KMS-11 (cell line): Measurements from ENCODE around the gene VAV3.

Source experiments
- H2AFZ ChIP-seq: fragments of 200-600 bp; sonication (generic); 2 replicates; pipeline ENCODE4 v1.6.1; 2016; ENCODE audit warnings: antibody characterized with exemption, mixed run types, low read depth
- H3K27ac ChIP-seq: fragments of 200-600 bp; sonication (generic); 2 replicates; pipeline ENCODE4 v1.6.1; 2016; ENCODE audit warnings: mild to moderate bottlenecking, mixed run types
- H3K27me3 ChIP-seq: fragments of 200-600 bp; sonication (generic); 2 replicates; pipeline ENCODE4 v1.6.1; 2017; ENCODE audit warnings: mild to moderate bottlenecking, low read depth, mixed run types, moderate library complexity; ENCODE audit not compliant: insufficient read depth
- H3K36me3 ChIP-seq: fragments of 200-600 bp; sonication (generic); 2 replicates; pipeline ENCODE4 v1.6.1; 2017; ENCODE audit warnings: mild to moderate bottlenecking, mixed run types; ENCODE audit not compliant: insufficient read depth
- H3K4me1 ChIP-seq: fragments of 200-600 bp; sonication (generic); 2 replicates; pipeline ENCODE4 v1.6.1; 2016; ENCODE audit warnings: mild to moderate bottlenecking, low read depth, mixed run types; ENCODE audit not compliant: poor library complexity, severe bottlenecking
- H3K4me2 ChIP-seq: fragments of 200-600 bp; sonication (generic); 2 replicates; pipeline ENCODE4 v1.7.0; 2016; ENCODE audit warnings: mild to moderate bottlenecking, mixed run types
- H3K4me3 ChIP-seq: fragments of 200-600 bp; sonication (generic); IDR thresholded peaks from 2 replicates; pipeline ENCODE4 v1.6.1; 2017; ENCODE audit warnings: low read depth, low read length, mixed read lengths; ENCODE audit not compliant: insufficient read depth
- H3K79me2 ChIP-seq: fragments of 200-600 bp; sonication (generic); 2 replicates; pipeline ENCODE4 v1.6.1; 2016; ENCODE audit warnings: low read depth, mixed run types; ENCODE audit not compliant: insufficient read depth
- H3K9ac ChIP-seq: fragments of 200-600 bp; sonication (generic); 2 replicates; pipeline ENCODE4 v1.6.1; 2016; ENCODE audit warnings: mild to moderate bottlenecking, mixed run types
- H4K20me1 ChIP-seq: fragments of 200-600 bp; sonication (generic); 2 replicates; pipeline ENCODE4 v1.6.1; 2016; ENCODE audit warnings: mild to moderate bottlenecking, mixed run types; ENCODE audit not compliant: insufficient read depth
- TF ChIP-seq, protein P1 (sequence below): fragments of 200-600 bp; sonication (generic); conservative IDR thresholded peaks from 2 replicates; pipeline ENCODE4 v1.6.1; 2017; ENCODE audit warnings: low read depth, mild to moderate bottlenecking, antibody characterized with exemption, low read length, moderate library complexity, mixed read lengths

Gene VAV3

DNA sequence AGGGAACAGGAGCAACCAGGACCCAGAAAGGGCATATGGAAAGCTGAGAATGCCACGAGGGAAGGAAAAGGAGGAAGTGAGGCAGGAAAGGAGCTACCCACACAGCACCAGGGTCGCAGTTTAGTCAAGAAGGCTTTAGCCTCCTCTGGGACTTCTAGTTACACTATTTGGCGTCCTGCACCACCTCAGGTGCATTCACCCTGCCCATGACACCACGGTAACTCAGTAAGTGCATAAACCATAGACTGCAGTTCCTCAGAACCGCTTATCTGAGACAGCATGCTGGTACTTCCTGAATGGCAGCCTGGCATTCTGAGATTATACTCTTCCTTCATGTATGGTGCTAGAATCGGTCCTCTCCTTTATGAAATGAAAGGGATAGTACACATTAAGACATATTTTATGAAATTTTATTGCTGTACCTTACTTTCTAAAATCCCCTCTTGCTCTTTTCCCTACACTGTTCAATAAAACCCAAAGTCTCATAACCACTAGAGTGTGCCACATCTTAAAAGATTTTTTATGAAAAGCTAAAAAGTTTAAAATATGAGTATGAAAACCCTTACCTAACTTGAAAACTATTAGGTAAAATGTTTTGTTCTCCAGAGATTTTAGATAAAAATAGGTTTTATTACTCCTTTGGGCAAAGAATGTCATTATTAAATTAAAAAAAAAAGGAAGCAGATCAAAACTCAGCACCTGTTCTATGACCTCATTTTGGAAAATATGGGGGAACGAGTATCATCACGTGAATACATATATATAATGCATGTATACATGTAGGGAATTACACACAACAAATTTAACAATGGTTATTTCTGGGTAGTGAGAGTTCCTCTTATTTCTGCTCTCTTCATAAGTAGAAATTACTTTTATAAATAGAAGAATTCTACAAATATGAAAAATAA lies 67.3 kb downstream of the VAV3 start:
- H3K4me2 ChIP-seq, result no peak overlapping the region

DNA sequence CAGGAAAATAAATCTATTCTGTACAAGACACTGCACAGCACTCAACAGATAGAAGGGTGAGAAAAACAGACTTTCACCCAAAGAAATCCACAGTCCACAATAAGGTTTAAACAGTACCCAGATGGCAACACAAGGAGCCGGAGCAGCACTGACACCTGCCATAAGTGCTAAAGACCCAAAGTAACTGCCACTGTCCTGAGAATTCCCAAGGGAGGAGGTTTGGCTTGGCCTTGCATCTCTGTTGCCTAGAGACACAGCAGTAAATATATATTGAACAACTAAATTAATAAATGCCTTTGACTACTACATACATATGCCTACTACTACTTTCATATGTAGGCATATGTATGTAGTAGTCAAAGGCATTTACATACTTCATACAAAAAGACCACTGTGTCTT lies 68.0 kb downstream of the VAV3 start:
- Histone ChIP-seq H4K20me1 (no peaks in the 10 kb centered on the region), H3K9ac (no peak overlapping the region), H2AFZ (no peak overlapping the region), H3K4me1 (no peaks in the 10 kb centered on the region), H3K27ac (no peak overlapping the region), H3K27me3 (no peaks in the 10 kb centered on the region), H3K36me3 (no peaks in the 10 kb centered on the region), H3K4me3 (no peak overlapping the region), H3K79me2 (no peaks in the 10 kb centered on the region), H3K4me2 (no peak overlapping the region)
- TF ChIP-seq, protein P1, sequence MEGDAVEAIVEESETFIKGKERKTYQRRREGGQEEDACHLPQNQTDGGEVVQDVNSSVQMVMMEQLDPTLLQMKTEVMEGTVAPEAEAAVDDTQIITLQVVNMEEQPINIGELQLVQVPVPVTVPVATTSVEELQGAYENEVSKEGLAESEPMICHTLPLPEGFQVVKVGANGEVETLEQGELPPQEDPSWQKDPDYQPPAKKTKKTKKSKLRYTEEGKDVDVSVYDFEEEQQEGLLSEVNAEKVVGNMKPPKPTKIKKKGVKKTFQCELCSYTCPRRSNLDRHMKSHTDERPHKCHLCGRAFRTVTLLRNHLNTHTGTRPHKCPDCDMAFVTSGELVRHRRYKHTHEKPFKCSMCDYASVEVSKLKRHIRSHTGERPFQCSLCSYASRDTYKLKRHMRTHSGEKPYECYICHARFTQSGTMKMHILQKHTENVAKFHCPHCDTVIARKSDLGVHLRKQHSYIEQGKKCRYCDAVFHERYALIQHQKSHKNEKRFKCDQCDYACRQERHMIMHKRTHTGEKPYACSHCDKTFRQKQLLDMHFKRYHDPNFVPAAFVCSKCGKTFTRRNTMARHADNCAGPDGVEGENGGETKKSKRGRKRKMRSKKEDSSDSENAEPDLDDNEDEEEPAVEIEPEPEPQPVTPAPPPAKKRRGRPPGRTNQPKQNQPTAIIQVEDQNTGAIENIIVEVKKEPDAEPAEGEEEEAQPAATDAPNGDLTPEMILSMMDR, result no peak

More for the DNA sequence above, 67.3 kb downstream of the VAV3 start:
- H3K79me2 ChIP-seq, result no peaks in the 10 kb centered on the region
- no peaks in the 10 kb centered on the region for H3K27me3 ChIP-seq
- no peak overlapping the region for H3K9ac ChIP-seq
- H3K4me1 ChIP-seq, result no peaks in the 10 kb centered on the region
- H4K20me1 ChIP-seq, result no peaks in the 10 kb centered on the region
- TF ChIP-seq, protein P1, result no peak
- no peak overlapping the region for H3K27ac ChIP-seq
- no peak overlapping the region for H3K4me3 ChIP-seq
- no peaks in the 10 kb centered on the region for H3K36me3 ChIP-seq
- H2AFZ ChIP-seq, result no peak overlapping the region

DNA sequence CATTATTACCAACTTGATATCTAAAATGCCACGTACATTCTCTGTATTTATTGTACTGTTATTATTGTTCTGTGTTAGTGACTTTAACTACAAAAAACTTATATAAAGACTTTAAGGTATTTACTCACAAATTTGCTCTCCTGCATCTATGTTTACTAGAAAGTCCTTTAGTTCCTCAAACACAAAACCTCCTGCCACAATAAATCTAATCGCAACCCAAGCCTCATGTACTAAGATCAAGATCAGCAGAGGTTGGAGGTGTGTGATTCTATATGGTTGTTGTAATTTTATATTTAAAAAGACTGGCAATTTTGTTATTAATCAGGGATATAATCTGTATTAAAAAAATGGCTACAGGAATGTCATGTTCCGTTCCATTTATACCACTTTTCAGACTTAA lies 68.6 kb downstream of the VAV3 start:
- no peaks in the 10 kb centered on the region for H3K4me1 ChIP-seq
- H3K36me3 ChIP-seq, result no peaks in the 10 kb centered on the region
- TF ChIP-seq, protein P1, result no peak
- H3K27ac ChIP-seq, result no peak overlapping the region
- no peak overlapping the region for H2AFZ ChIP-seq
- no peak overlapping the region for H3K4me3 ChIP-seq
- H4K20me1 ChIP-seq, result no peaks in the 10 kb centered on the region
- no peak overlapping the region for H3K4me2 ChIP-seq
- H3K9ac ChIP-seq, result no peak overlapping the region
- no peaks in the 10 kb centered on the region for H3K79me2 ChIP-seq
- H3K27me3 ChIP-seq, result no peaks in the 10 kb centered on the region

DNA sequence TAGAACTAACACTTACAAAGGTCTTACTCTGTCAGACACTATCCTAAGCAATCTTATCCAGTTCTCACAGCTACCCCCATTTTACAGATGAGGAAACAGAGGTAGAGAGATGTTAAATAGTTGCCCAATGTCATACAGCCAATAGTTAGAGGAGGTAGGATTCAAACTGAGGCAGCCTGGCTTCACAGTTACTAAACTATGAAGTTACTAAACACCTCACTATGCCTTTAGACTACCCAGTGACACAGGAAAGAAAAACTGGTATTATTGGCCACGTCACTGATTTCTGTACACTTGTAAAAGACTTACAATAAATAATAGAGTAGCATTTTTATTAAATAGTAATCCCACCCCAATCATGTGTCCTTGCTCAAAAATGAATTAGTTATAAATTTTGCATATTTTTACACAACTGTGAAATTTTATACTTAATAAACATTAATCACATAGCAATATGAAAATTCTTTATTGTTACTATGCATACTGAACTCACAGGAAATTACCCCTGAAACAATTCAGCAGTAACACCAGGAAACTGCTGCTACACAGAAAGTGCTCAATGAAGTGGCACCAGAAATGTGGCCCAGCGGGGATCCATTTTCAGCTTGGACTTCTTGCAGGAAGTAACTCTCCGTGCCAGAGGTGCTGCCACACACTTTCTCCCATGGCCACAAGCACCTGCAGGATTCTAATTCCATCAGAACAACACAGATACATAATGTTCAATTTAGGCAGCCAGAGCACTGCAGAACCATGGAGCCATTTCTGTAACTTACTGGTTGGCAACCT lies 69.4 kb downstream of the VAV3 start:
- H3K9ac ChIP-seq, result no peak overlapping the region
- H3K4me1 ChIP-seq, result no peaks in the 10 kb centered on the region
- no peaks in the 10 kb centered on the region for H3K79me2 ChIP-seq
- no peak overlapping the region for H3K4me3 ChIP-seq
- no peaks in the 10 kb centered on the region for H3K27me3 ChIP-seq
- no peaks in the 10 kb centered on the region for H3K36me3 ChIP-seq
- no peaks in the 10 kb centered on the region for H4K20me1 ChIP-seq
- H2AFZ ChIP-seq, result no peak overlapping the region
- no peak overlapping the region for H3K4me2 ChIP-seq
- TF ChIP-seq, protein P1, result no peak
- no peak overlapping the region for H3K27ac ChIP-seq
